CD4-positive, alpha-beta T cell (primary cell): ENCODE results near the gene P2RY11. TPM values are rescaled to one million over a fixed set of nuclear protein-coding genes. Genes with fewer than 3 reads are reported as not detected.

Experiments used
- ATAC-seq: fragments of 200-7000 bp; cut with Tn5 transposase; one replicate; pipeline ENCODE4 v1.10.0; 2022; ENCODE audit warnings: mild to moderate bottlenecking; ENCODE audit not compliant: poor library complexity
- CTCF ChIA-PET: fragments of 350-600 bp; sonication (Branson Sonifier 250); formaldehyde crosslinking; loops from one replicate; lab custom pipeline; 2021; ENCODE audit warnings: antibody characterized with exemption, inconsistent platforms; lab: Charles Lee
- POLR2A ChIA-PET: fragments of 350-600 bp; sonication (Branson Sonifier 250); formaldehyde crosslinking; loops from one replicate; lab custom pipeline; 2021; ENCODE audit warnings: antibody characterized with exemption, inconsistent platforms; lab: Charles Lee
- DNase-seq, 14 experiments: peaks; one replicate each; pipeline ENCODE4 v3.0.0-alpha.2; 2013 to 2020; ENCODE audit warnings: mixed read lengths in 2 of 14
- H3K27ac ChIP-seq, 2 donors: one replicate each; pipeline versions ENCODE4 v1.5.1 to v1.7.0; 2013; ENCODE audit warnings: low read length in 2 of 2, low read depth in 1 of 2, mild to moderate bottlenecking in 1 of 2
- H3K27me3 ChIP-seq, 2 experiments: 1 replicate in 1 of 2; 2 replicates in 1 of 2; pipeline versions ENCODE4 v1.6.1 to v1.7.0; 2013; ENCODE audit warnings: low read length in 2 of 2, control low read depth in 1 of 2, mild to moderate bottlenecking in 1 of 2, moderate library complexity in 1 of 2; ENCODE audit not compliant: insufficient read depth in 2 of 2, control insufficient read depth in 1 of 2
- H3K36me3 ChIP-seq: one replicate; pipeline ENCODE4 v1.6.1; 2013; ENCODE audit warnings: low read length, control low read depth; ENCODE audit not compliant: insufficient read depth
- H3K4me1 ChIP-seq: one replicate; pipeline ENCODE4 v1.6.1; 2013; ENCODE audit warnings: low read length, control low read depth; ENCODE audit not compliant: insufficient read depth
- H3K4me3 ChIP-seq: one replicate; pipeline ENCODE4 v1.5.1; 2013; ENCODE audit warnings: mild to moderate bottlenecking, low read length, moderate library complexity
- H3K9me3 ChIP-seq, 2 experiments: 1 replicate in 1 of 2; 2 replicates in 1 of 2; pipeline versions ENCODE4 v1.6.1 to v1.7.0; 2013; ENCODE audit warnings: low read length in 2 of 2, mild to moderate bottlenecking in 2 of 2, control low read depth in 1 of 2, moderate library complexity in 1 of 2; ENCODE audit not compliant: control insufficient read depth in 1 of 2, insufficient read depth in 1 of 2
- H3K27ac Mint-ChIP-seq: one replicate; pipeline ENCODE4 v1.8.0; 2020; ENCODE audit warnings: mixed read lengths
- H3K27me3 Mint-ChIP-seq: one replicate; pipeline ENCODE4 v1.8.0; 2021; ENCODE audit warnings: mixed read lengths
- H3K36me3 Mint-ChIP-seq: one replicate; pipeline ENCODE4 v1.8.0; 2021; ENCODE audit warnings: low read depth, mixed read lengths
- H3K4me1 Mint-ChIP-seq: one replicate; pipeline ENCODE4 v1.8.0; 2021; ENCODE audit warnings: low read depth, mixed read lengths
- H3K4me3 Mint-ChIP-seq: one replicate; pipeline ENCODE4 v1.8.0; 2020; ENCODE audit warnings: mild to moderate bottlenecking, mixed read lengths
- H3K9me3 Mint-ChIP-seq: one replicate; pipeline ENCODE4 v1.8.0; 2020; ENCODE audit warnings: mixed read lengths
- intact Hi-C, 2 experiments: fragments of 100-400 bp; cut with DNase I in 1 of 2; cut with micrococcal nuclease in 1 of 2; formaldehyde crosslinking; loops; one replicate each; pipeline versions ENCODE4 v1.15.1 to v1.9.0; 2023 to 2025; cut with DNase I, micrococcal nuclease
- polyA plus RNA-seq, 2 donors: library from polyadenylated mRNA; unstranded; fragments of 120-200 nt; gene quantifications; one replicate each; pipeline ENCODE4 v1.2.1, GENCODE V29; 2013
- total RNA-seq, 174 experiments: library from RNA in 2 of 174; stranded (reverse) in 2 of 174; gene quantifications; one replicate each; pipeline ENCODE4 v1.2.3 and lab custom pipeline; 2021 to 2026
- TF ChIP-seq, protein P1 (sequence below): fragments of 200-600 bp; IDR thresholded peaks from one replicate; pipeline ENCODE4 v1.8.0; 2022; ENCODE audit warnings: antibody characterized with exemption, mild to moderate bottlenecking

P2RY11 gene, protein sequence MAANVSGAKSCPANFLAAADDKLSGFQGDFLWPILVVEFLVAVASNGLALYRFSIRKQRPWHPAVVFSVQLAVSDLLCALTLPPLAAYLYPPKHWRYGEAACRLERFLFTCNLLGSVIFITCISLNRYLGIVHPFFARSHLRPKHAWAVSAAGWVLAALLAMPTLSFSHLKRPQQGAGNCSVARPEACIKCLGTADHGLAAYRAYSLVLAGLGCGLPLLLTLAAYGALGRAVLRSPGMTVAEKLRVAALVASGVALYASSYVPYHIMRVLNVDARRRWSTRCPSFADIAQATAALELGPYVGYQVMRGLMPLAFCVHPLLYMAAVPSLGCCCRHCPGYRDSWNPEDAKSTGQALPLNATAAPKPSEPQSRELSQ
- 10 to 100 TPM; 88.5 to 93.9 TPM for total RNA-seq
- polyA plus RNA-seq (2013, experiment 1 of 2) = 15.1 TPM
- polyA plus RNA-seq (2013, experiment 2 of 2) = 27.6 TPM
- total RNA-seq (lab: John Stamatoyannopoulos, UW) = 5.2 to 25.3 (median 12.9) reads per million in 172 experiments

DNA sequence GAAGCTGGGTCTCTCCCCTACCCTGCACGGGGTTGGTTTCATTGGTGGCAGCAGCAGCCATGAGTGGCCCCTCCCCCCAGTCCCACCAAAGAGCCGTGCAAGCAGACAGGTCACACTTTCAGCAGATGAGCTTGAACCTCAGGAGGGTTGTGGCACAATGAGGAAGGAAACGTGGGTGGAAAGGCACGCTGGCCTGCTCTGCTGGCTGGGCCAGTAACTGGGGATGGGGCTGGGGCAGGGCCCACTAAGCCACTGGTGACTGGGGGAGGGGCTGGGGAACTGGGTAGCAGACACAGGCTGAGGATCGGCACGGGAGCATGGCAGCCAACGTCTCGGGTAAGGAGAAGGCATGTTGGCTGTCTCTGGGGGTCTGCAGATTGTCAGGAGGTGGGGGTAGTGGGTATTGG, at the start of gene P2RY11:
Gene P2RY11, plus strand, starts transcription at position 289 of the 407 bp plus-strand sequence. Its CDS starts 29 bp downstream, at position 318.
- H3K36me3 Mint-ChIP-seq = peaks cover 79% of the 10 kb centered on the region
- CTCF ChIA-PET = interaction anchor here (1.0 to 2.5 kb wide), 2 partner anchors 13 to 15 kb away, joined by 3 to 13 read pairs; no protein-coding TSS in a partner anchor
- DNase-seq (peak in 5 of 14 experiments; percentile 29 to 77 (median 65)), ATAC-seq (no peak)
- peaks cover 72% of the 10 kb centered on the region for H3K36me3 ChIP-seq
- peak within 1 kb of the TSS; percentile 20 for H3K4me3 ChIP-seq
- H3K27ac Mint-ChIP-seq = peak within 1 kb of the TSS; percentile 98
- H3K27me3 ChIP-seq = no peaks in the 10 kb centered on the region
- peak within 1 kb of the TSS; percentile 47 to 63 for H3K27ac ChIP-seq
- peaks cover 4% of the 10 kb centered on the region for H3K27me3 Mint-ChIP-seq
- H3K9me3 Mint-ChIP-seq = no peaks in the 10 kb centered on the region
- intact Hi-C loops = loop anchor here in 1 of 2 experiments (5.0 kb wide), 1 partner anchor 179 kb away; no protein-coding TSS in a partner anchor
- peaks cover 38% of the 10 kb centered on the region for H3K4me1 Mint-ChIP-seq
- POLR2A ChIA-PET = interaction anchor here (2.7 kb wide), 1 partner anchor 15 kb away, joined by 19 read pairs; no protein-coding TSS in a partner anchor
- TF ChIP-seq, protein P1, sequence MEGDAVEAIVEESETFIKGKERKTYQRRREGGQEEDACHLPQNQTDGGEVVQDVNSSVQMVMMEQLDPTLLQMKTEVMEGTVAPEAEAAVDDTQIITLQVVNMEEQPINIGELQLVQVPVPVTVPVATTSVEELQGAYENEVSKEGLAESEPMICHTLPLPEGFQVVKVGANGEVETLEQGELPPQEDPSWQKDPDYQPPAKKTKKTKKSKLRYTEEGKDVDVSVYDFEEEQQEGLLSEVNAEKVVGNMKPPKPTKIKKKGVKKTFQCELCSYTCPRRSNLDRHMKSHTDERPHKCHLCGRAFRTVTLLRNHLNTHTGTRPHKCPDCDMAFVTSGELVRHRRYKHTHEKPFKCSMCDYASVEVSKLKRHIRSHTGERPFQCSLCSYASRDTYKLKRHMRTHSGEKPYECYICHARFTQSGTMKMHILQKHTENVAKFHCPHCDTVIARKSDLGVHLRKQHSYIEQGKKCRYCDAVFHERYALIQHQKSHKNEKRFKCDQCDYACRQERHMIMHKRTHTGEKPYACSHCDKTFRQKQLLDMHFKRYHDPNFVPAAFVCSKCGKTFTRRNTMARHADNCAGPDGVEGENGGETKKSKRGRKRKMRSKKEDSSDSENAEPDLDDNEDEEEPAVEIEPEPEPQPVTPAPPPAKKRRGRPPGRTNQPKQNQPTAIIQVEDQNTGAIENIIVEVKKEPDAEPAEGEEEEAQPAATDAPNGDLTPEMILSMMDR = no peak
- peak within 1 kb of the TSS; percentile 87 for H3K4me3 Mint-ChIP-seq
- no peaks in the 10 kb centered on the region for H3K9me3 ChIP-seq
- peaks cover 82% of the 10 kb centered on the region for H3K4me1 ChIP-seq

GRCh38 chr19:10061717-10062310, 49.7 kb upstream of the P2RY11 start:
- no peaks in the 10 kb centered on the region for H3K36me3 Mint-ChIP-seq
- H3K9me3 ChIP-seq = no peaks in the 10 kb centered on the region
- H3K27me3 ChIP-seq = peaks cover 4 to 8% of the 10 kb centered on the region in 2 experiments
- TF ChIP-seq, protein P1 = no peak
- no peaks in the 10 kb centered on the region for H3K4me1 ChIP-seq
- H3K4me1 Mint-ChIP-seq = no peaks in the 10 kb centered on the region
- no peak overlapping the region for H3K27ac Mint-ChIP-seq
- H3K4me3 ChIP-seq = no peak overlapping the region
- no peak overlapping the region for H3K4me3 Mint-ChIP-seq
- peaks cover 22% of the 10 kb centered on the region for H3K27me3 Mint-ChIP-seq
- CTCF ChIA-PET = no interaction called here
- POLR2A ChIA-PET = no interaction called here
- intact Hi-C loops = no loop called here
- H3K27ac ChIP-seq = no peak overlapping the region
- ATAC-seq (no peak), DNase-seq (no peak)
- no peaks in the 10 kb centered on the region for H3K9me3 Mint-ChIP-seq
- no peaks in the 10 kb centered on the region for H3K36me3 ChIP-seq

GRCh38 chr19:10068205-10068604, 43.3 kb upstream of the P2RY11 start:
- H3K4me3 ChIP-seq = no peak overlapping the region
- peaks cover 11% of the 10 kb centered on the region for H3K27me3 Mint-ChIP-seq
- TF ChIP-seq, protein P1 = no peak
- no peak for ATAC-seq
- peak in 1 of 14 experiments; percentile 18 for DNase-seq
- peaks cover 10% of the 10 kb centered on the region for H3K4me1 Mint-ChIP-seq
- intact Hi-C loops = no loop called here
- H3K4me3 Mint-ChIP-seq = no peak overlapping the region
- no peaks in the 10 kb centered on the region for H3K36me3 ChIP-seq
- no peaks in the 10 kb centered on the region for H3K36me3 Mint-ChIP-seq
- no peaks in the 10 kb centered on the region for H3K9me3 Mint-ChIP-seq
- H3K4me1 ChIP-seq = peaks cover 7% of the 10 kb centered on the region
- CTCF ChIA-PET = no interaction called here
- POLR2A ChIA-PET = no interaction called here
- peaks cover 0 to 4% of the 10 kb centered on the region in 2 experiments for H3K9me3 ChIP-seq
- no peaks in the 10 kb centered on the region for H3K27me3 ChIP-seq
- no peak overlapping the region for H3K27ac Mint-ChIP-seq
- H3K27ac ChIP-seq = no peak overlapping the region
